Measurements from ENCODE around the gene GGT5.
"Not testable (repeated sequence)": the region's sequence is repeated elsewhere in the genome, so short reads cannot be mapped to it uniquely, and the experiment has no call there.

Gene GGT5

GRCh38 chr22:24184057-24184798 is 60.7 kb downstream of the GGT5 start:
- Histone ChIP-seq H3K4me3 (no peak overlapping the region), H3K4me1 (no peaks in the 10 kb centered on the region), H3K36me3 (replicated peaks) (no peaks in the 10 kb centered on the region), H3K9me3 (no peaks in the 10 kb centered on the region), H3K27me3 (ENCODE audit: low read depth) (no peaks in the 10 kb centered on the region)
- DNase-seq (ENCODE audit: low spot score in 2 of 2), result no peak
- in situ Hi-C loops (cut with MboI; ENCODE audit: low sequenced_read_pairs), result no loop called here

GRCh38 chr22:24183321-24184031 is 61.4 kb downstream of the GGT5 start:
- no peaks in the 10 kb centered on the region for H3K4me1 ChIP-seq
- in situ Hi-C loops (cut with MboI; ENCODE audit: low sequenced_read_pairs), result no loop called here

GRCh38 chr22:24182900-24183246 is 62.0 kb downstream of the GGT5 start:
- H3K4me1 ChIP-seq; H3K9me3 ChIP-seq; H3K4me3 ChIP-seq; in situ Hi-C loops (cut with MboI; ENCODE audit: low sequenced_read_pairs); H3K36me3 ChIP-seq (replicated peaks); H3K27me3 ChIP-seq (ENCODE audit: low read depth); DNase-seq (ENCODE audit: low spot score in 2 of 2): not testable (repeated sequence)

More at GRCh38 chr22:24183321-24184031, 61.4 kb downstream of the GGT5 start:
- Histone ChIP-seq H3K9me3 (no peaks in the 10 kb centered on the region), H3K4me3 (no peak overlapping the region), H3K27me3 (ENCODE audit: low read depth) (no peaks in the 10 kb centered on the region), H3K36me3 (replicated peaks) (no peaks in the 10 kb centered on the region)
- no peak for DNase-seq (ENCODE audit: low spot score in 2 of 2)

GRCh38 chr22:24181996-24182899 is 62.6 kb downstream of the GGT5 start:
- no peak overlapping the region for H3K4me3 ChIP-seq
- no peaks in the 10 kb centered on the region for H3K4me1 ChIP-seq
- H3K9me3 ChIP-seq, result no peaks in the 10 kb centered on the region
- no peaks in the 10 kb centered on the region for H3K27me3 ChIP-seq (ENCODE audit: low read depth)
- DNase-seq (ENCODE audit: low spot score in 2 of 2), result no peak
- no peaks in the 10 kb centered on the region; the same call in 1 of the 2 replicates for H3K36me3 ChIP-seq (replicated peaks)
- in situ Hi-C loops (cut with MboI; ENCODE audit: low sequenced_read_pairs), result no loop called here

- Histone ChIP-seq H3K9me3 (no peaks in the 10 kb centered on the region), H3K27me3 (ENCODE audit: low read depth) (no peaks in the 10 kb centered on the region), H3K4me3 (no peak within 1 kb of the TSS), H3K4me1 (no peaks in the 10 kb centered on the region), H3K36me3 (replicated peaks) (no peaks in the 10 kb centered on the region; the same call in 1 of the 2 replicates)
- in situ Hi-C loops (cut with MboI; ENCODE audit: low sequenced_read_pairs), result no loop called here
- peak in 1 of 2 experiments; percentile 50 for DNase-seq (ENCODE audit: low spot score in 2 of 2)
Measured at GRCh38 chr22:24181088-24181995, 63.5 kb downstream of the GGT5 start, which contains the start of gene SUSD2. TSS of gene SUSD2 (plus strand) at chr22:24181487. CDS start at chr22:24181520, 33 bp downstream.

- in situ Hi-C loops (cut with MboI; ENCODE audit: low sequenced_read_pairs), result no loop called here
- DNase-seq (ENCODE audit: low spot score in 2 of 2), result no peak
- Histone ChIP-seq H3K36me3 (replicated peaks) (no peaks in the 10 kb centered on the region; the same call in 1 of the 2 replicates), H3K4me1 (no peaks in the 10 kb centered on the region), H3K27me3 (ENCODE audit: low read depth) (no peaks in the 10 kb centered on the region), H3K4me3 (no peak overlapping the region), H3K9me3 (no peaks in the 10 kb centered on the region)
Measured at GRCh38 chr22:24180316-24181087, 64.4 kb downstream of the GGT5 start.

- Histone ChIP-seq H3K4me1 (no peaks in the 10 kb centered on the region), H3K27me3 (ENCODE audit: low read depth) (no peaks in the 10 kb centered on the region), H3K9me3 (no peaks in the 10 kb centered on the region), H3K4me3 (no peak overlapping the region), H3K36me3 (replicated peaks) (no peaks in the 10 kb centered on the region; the same call in 1 of the 2 replicates)
- DNase-seq (ENCODE audit: low spot score in 2 of 2), result no peak
- in situ Hi-C loops (cut with MboI; ENCODE audit: low sequenced_read_pairs), result loop anchor here (10.0 kb wide), 1 partner anchor 195 kb away; the partner anchor contains the start of gene GSTT2
Measured at GRCh38 chr22:24179478-24180210, 65.2 kb downstream of the GGT5 start.

GRCh38 chr22:24178502-24179440 is 66.1 kb downstream of the GGT5 start:
- Histone ChIP-seq H3K4me3 (no peak overlapping the region), H3K36me3 (replicated peaks) (no peaks in the 10 kb centered on the region; the same call in 1 of the 2 replicates), H3K27me3 (ENCODE audit: low read depth) (no peaks in the 10 kb centered on the region), H3K9me3 (no peaks in the 10 kb centered on the region), H3K4me1 (no peaks in the 10 kb centered on the region)
- in situ Hi-C loops (cut with MboI; ENCODE audit: low sequenced_read_pairs), result loop anchor here (10.0 kb wide), 1 partner anchor 194 kb away; the partner anchor contains the start of gene GSTT2
- DNase-seq (ENCODE audit: low spot score in 2 of 2), result peak in 1 of 2 experiments; percentile 62

GRCh38 chr22:24178021-24178431 is 66.9 kb downstream of the GGT5 start:
- no peak for DNase-seq (ENCODE audit: low spot score in 2 of 2)
- in situ Hi-C loops (cut with MboI; ENCODE audit: low sequenced_read_pairs), result loop anchor here (10.0 kb wide), 1 partner anchor 193 kb away; the partner anchor contains the start of gene GSTT2
- Histone ChIP-seq H3K4me1 (no peaks in the 10 kb centered on the region), H3K27me3 (ENCODE audit: low read depth) (no peaks in the 10 kb centered on the region), H3K36me3 (replicated peaks) (no peaks in the 10 kb centered on the region; the same call in 1 of the 2 replicates), H3K9me3 (no peaks in the 10 kb centered on the region), H3K4me3 (no peak overlapping the region)

- in situ Hi-C loops (cut with MboI; ENCODE audit: low sequenced_read_pairs), result loop anchor here (10.0 kb wide), 1 partner anchor 193 kb away; the partner anchor contains the start of gene GSTT2
Measured at GRCh38 chr22:24177456-24177855, 67.4 kb downstream of the GGT5 start.

GRCh38 chr22:24177045-24177444 is 67.8 kb downstream of the GGT5 start:
- in situ Hi-C loops (cut with MboI; ENCODE audit: low sequenced_read_pairs), result loop anchor here (10.0 kb wide), 1 partner anchor 192 kb away; the partner anchor contains the start of gene GSTT2

More at GRCh38 chr22:24177456-24177855, 67.4 kb downstream of the GGT5 start:
- Histone ChIP-seq H3K4me1 (no peaks in the 10 kb centered on the region), H3K4me3 (no peak overlapping the region), H3K27me3 (ENCODE audit: low read depth) (no peaks in the 10 kb centered on the region), H3K9me3 (no peaks in the 10 kb centered on the region), H3K36me3 (replicated peaks) (no peaks in the 10 kb centered on the region; the same call in 1 of the 2 replicates)
- no peak for DNase-seq (ENCODE audit: low spot score in 2 of 2)

More at GRCh38 chr22:24177045-24177444, 67.8 kb downstream of the GGT5 start:
- DNase-seq (ENCODE audit: low spot score in 2 of 2), result no peak
- no peaks in the 10 kb centered on the region for H3K4me1 ChIP-seq
- no peak overlapping the region for H3K4me3 ChIP-seq
- H3K9me3 ChIP-seq, result no peaks in the 10 kb centered on the region
- no peaks in the 10 kb centered on the region for H3K27me3 ChIP-seq (ENCODE audit: low read depth)
- H3K36me3 ChIP-seq (replicated peaks), result no peaks in the 10 kb centered on the region; the same call in 1 of the 2 replicates

All from HAP-1 (cell line).